Stomach (tissue), 4 donors: ENCODE results near the gene LMX1A.

ENCODE experiments used
- POLR2AphosphoS5 ChIP-seq, 3 donors: sonication (generic); formaldehyde crosslinking; IDR thresholded peaks; one replicate each; pipeline ENCODE4 v1.6.1; 2016; ENCODE audit warnings: antibody characterized with exemption in 3 of 3
- TF ChIP-seq, protein P1 (sequence below), 7 experiments: fragments of 450-650 bp in 4 of 7; fragments of 200-600 bp in 3 of 7; sonication (generic) in 3 of 7; IDR thresholded peaks; one replicate each; pipeline ENCODE4 v1.5.1; 2016 to 2019; ENCODE audit warnings: antibody characterized with exemption in 7 of 7, control low read depth in 2 of 7, mild to moderate bottlenecking in 1 of 7

DNA sequence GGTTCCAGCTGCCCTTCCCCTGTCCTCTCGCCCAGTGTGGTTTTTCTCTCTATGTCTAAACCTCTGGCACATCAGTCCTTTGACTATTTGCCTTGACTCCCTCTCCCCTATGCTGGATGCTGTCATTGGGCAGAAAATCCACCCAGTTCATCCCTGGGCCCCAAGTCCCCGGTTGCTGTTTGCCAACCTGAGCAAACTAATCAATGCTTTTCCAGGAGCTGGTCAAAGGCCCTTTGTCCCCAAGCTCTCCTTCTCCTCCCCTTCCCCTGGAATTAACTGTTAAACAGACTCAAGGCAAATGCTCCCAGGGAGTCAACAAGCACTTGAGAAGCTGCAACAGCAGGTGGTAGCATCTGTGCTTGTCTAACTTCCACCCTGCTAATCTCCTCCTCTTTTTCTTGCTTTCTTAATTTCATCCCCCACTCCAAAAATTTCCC lies 102.7 kb downstream of the LMX1A start:
- TF ChIP-seq, protein P1, sequence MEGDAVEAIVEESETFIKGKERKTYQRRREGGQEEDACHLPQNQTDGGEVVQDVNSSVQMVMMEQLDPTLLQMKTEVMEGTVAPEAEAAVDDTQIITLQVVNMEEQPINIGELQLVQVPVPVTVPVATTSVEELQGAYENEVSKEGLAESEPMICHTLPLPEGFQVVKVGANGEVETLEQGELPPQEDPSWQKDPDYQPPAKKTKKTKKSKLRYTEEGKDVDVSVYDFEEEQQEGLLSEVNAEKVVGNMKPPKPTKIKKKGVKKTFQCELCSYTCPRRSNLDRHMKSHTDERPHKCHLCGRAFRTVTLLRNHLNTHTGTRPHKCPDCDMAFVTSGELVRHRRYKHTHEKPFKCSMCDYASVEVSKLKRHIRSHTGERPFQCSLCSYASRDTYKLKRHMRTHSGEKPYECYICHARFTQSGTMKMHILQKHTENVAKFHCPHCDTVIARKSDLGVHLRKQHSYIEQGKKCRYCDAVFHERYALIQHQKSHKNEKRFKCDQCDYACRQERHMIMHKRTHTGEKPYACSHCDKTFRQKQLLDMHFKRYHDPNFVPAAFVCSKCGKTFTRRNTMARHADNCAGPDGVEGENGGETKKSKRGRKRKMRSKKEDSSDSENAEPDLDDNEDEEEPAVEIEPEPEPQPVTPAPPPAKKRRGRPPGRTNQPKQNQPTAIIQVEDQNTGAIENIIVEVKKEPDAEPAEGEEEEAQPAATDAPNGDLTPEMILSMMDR (IDR thresholded peaks at IDR 0.05) = no peak
- TF ChIP-seq POLR2AphosphoS5 (IDR thresholded peaks at IDR 0.05) = no peak
